GM23338 (cell line): ENCODE measurements around the gene C12orf42. TPM values are rescaled to one million over a fixed set of nuclear protein-coding genes. Genes with fewer than 3 reads are reported as not detected.

Source experiments
- ATAC-seq: fragments of 200-7000 bp; cut with Tn5 transposase; 3 replicates; pipeline ENCODE4 v1.9.1; 2020
- DNase-seq: peaks from one replicate; pipeline ENCODE4 v3.0.0-alpha.2; 2015; ENCODE audit warnings: low spot score
- H2AFZ ChIP-seq: fragments of 200-600 bp; sonication (generic); 2 replicates; pipeline ENCODE4 v1.8.0; 2016; ENCODE audit warnings: antibody characterized with exemption, mild to moderate bottlenecking, moderate library complexity
- H3F3A ChIP-seq: fragments of 200-600 bp; sonication (generic); replicated peaks from 2 replicates; pipeline ENCODE4 v1.8.0; 2017; ENCODE audit warnings: antibody characterized with exemption, mixed run types, low read depth
- H3K27ac ChIP-seq: fragments of 200-600 bp; sonication (generic); 2 replicates; pipeline ENCODE4 v1.6.1; 2016; ENCODE audit warnings: low read depth
- H3K27me3 ChIP-seq: fragments of 200-600 bp; sonication (generic); 2 replicates; pipeline ENCODE4 v1.8.0; 2016; ENCODE audit warnings: mild to moderate bottlenecking, mixed run types, moderate library complexity; ENCODE audit not compliant: insufficient read depth
- H3K36me3 ChIP-seq: fragments of 200-600 bp; sonication (generic); 2 replicates; pipeline ENCODE4 v1.8.0; 2016; ENCODE audit warnings: mild to moderate bottlenecking; ENCODE audit not compliant: insufficient read depth
- H3K4me1 ChIP-seq: fragments of 200-600 bp; sonication (generic); 2 replicates; pipeline ENCODE4 v1.8.0; 2016; ENCODE audit warnings: mild to moderate bottlenecking, moderate library complexity; ENCODE audit not compliant: insufficient read depth
- H3K4me2 ChIP-seq: fragments of 200-600 bp; sonication (generic); 2 replicates; pipeline ENCODE4 v1.7.1; 2017; ENCODE audit warnings: mixed run types
- H3K4me3 ChIP-seq: fragments of 200-600 bp; sonication (generic); 2 replicates; pipeline ENCODE4 v1.6.1; 2016; ENCODE audit warnings: mixed run types
- H3K79me2 ChIP-seq: fragments of 200-600 bp; sonication (generic); replicated peaks from 2 replicates; pipeline ENCODE4 v1.8.0; 2017; ENCODE audit warnings: mild to moderate bottlenecking; ENCODE audit not compliant: insufficient read depth
- H3K9me2 ChIP-seq: fragments of 200-600 bp; sonication (generic); 2 replicates; pipeline ENCODE4 v1.8.0; 2017; ENCODE audit not compliant: insufficient read depth
- H4K20me1 ChIP-seq: fragments of 200-600 bp; sonication (generic); replicated peaks from 2 replicates; pipeline ENCODE4 v1.8.0; 2017; ENCODE audit warnings: mild to moderate bottlenecking; ENCODE audit not compliant: insufficient read depth
- H3K27ac Mint-ChIP-seq: 2 replicates; pipeline ENCODE4 v1.8.0; 2020; ENCODE audit warnings: inconsistent platforms, mild to moderate bottlenecking, moderate library complexity, mixed read lengths
- H3K27me3 Mint-ChIP-seq: 3 replicates; pipeline ENCODE4 v1.8.0; 2022; ENCODE audit warnings: low read depth, mild to moderate bottlenecking, moderate library complexity, mixed read lengths, inconsistent platforms; ENCODE audit not compliant: insufficient read depth, poor library complexity
- H3K36me3 Mint-ChIP-seq: 3 replicates; pipeline ENCODE4 v1.8.0; 2021; ENCODE audit warnings: low read depth, mild to moderate bottlenecking, inconsistent platforms, moderate library complexity, mixed read lengths
- H3K4me1 Mint-ChIP-seq: 3 replicates; pipeline ENCODE4 v1.8.0; 2020; ENCODE audit warnings: mild to moderate bottlenecking, inconsistent platforms, mixed read lengths
- H3K4me3 Mint-ChIP-seq: 3 replicates; pipeline ENCODE4 v1.8.0; 2021; ENCODE audit warnings: moderate library complexity, mild to moderate bottlenecking, inconsistent platforms, mixed read lengths
- H3K9me3 Mint-ChIP-seq: 3 replicates; pipeline ENCODE4 v1.8.0; 2020; ENCODE audit warnings: moderate library complexity, mild to moderate bottlenecking, inconsistent platforms, mixed read lengths
- CREB1 ChIP-seq: fragments of 250-450 bp; sonication (Bioruptor Pico); IDR thresholded peaks from 2 replicates; pipeline ENCODE4 v1.5.0; 2020; ENCODE audit warnings: low read depth, mild to moderate bottlenecking, moderate library complexity
- ETS1 ChIP-seq: IDR thresholded peaks from 2 replicates; pipeline ENCODE4 v1.6.1; 2016; ENCODE audit warnings: antibody characterized with exemption
- EZH2 ChIP-seq: fragments of 200-600 bp; sonication (generic); IDR thresholded peaks from one replicate; pipeline ENCODE4 v1.8.0; 2017; ENCODE audit warnings: antibody characterized with exemption, mild to moderate bottlenecking, low read depth; ENCODE audit not compliant: unreplicated experiment
- EZH2phosphoT487 ChIP-seq: fragments of 200-600 bp; sonication (generic); IDR thresholded peaks from one replicate; pipeline ENCODE4 v1.8.1; 2018; ENCODE audit warnings: antibody characterized with exemption; ENCODE audit not compliant: unreplicated experiment
- POLR2AphosphoS5 ChIP-seq: IDR thresholded peaks from 2 replicates; pipeline ENCODE4 v1.6.1; 2016; ENCODE audit warnings: antibody characterized with exemption, low read depth
- ZNF331 ChIP-seq: fragments of 250-450 bp; sonication (Bioruptor Pico); IDR thresholded peaks from 2 replicates; pipeline ENCODE4 v1.5.0; 2020; ENCODE audit warnings: low read depth, mild to moderate bottlenecking, moderate library complexity
- polyA plus RNA-seq: library from polyadenylated mRNA; unstranded; fragments of >200 nt; fragmentation: Nextera tagmentation; extraction: Ambion mirVana; gene quantifications from 2 replicates; pipeline ENCODE4 v1.2.1, GENCODE V29; 2016
- total RNA-seq: library from RNA; depleted of rRNA; stranded (reverse); fragments of >200 nt; shearing (Covaris generic); gene quantifications from 2 replicates; pipeline ENCODE4 v1.2.3, GENCODE V29; 2014
- TF ChIP-seq, protein P1 (sequence below): fragments of 250-450 bp; sonication (Bioruptor Pico); IDR thresholded peaks from 2 replicates; pipeline ENCODE4 v1.5.0; 2020; ENCODE audit warnings: mild to moderate bottlenecking, moderate library complexity
- TF ChIP-seq, protein P2 (sequence below), 2 experiments: fragments of 200-600 bp in 1 of 2; sonication (generic) in 1 of 2; conservative IDR thresholded peaks; 2 replicates each; pipeline versions ENCODE4 v1.5.1 to v1.6.1; 2016 to 2017; ENCODE audit warnings: antibody characterized with exemption in 2 of 2, low read depth in 2 of 2, mild to moderate bottlenecking in 2 of 2, moderate library complexity in 1 of 2

Gene C12orf42
- total and polyA plus RNA-seq, 2 experiments from 2014 or later: 0.45 TPM; not detected in 1

DNA sequence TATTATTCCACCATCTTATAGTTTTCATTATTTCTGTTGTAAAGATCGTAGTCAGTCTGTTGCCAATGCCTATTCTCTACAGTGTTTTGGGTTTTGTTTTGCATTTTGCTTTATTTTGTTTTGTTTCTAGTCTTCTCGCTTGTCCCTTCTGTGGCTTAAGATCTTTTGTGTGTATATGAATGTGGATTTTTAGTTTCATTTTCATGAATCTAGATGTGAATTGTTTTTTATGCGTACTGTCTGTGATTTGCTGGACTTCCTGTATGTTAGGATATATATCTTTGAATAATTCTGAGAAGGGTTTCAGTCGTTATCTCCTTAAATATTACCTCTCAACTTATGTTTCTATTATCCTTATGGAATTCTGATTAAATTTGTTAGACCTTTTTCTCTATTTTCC is 13.4 kb downstream of the C12orf42 start:
- Histone ChIP-seq H3K4me1 (no peaks in the 10 kb centered on the region), H3K79me2 (no peaks in the 10 kb centered on the region), H4K20me1 (no peaks in the 10 kb centered on the region), H3K36me3 (no peaks in the 10 kb centered on the region), H3F3A (no peaks in the 10 kb centered on the region), H3K4me2 (no peak overlapping the region), H3K4me3 (no peak overlapping the region), H3K27me3 (no peaks in the 10 kb centered on the region), H2AFZ (no peak overlapping the region), H3K27ac (no peak overlapping the region), H3K9me2 (no peaks in the 10 kb centered on the region)
- TF ChIP-seq ZNF331 (CRISPR knock-in tag) (no peak), POLR2AphosphoS5 (no peak), ETS1 (no peak), CREB1 (CRISPR knock-in tag) (no peak), EZH2 (no peak), EZH2phosphoT487 (no peak)
- TF ChIP-seq, protein P1, sequence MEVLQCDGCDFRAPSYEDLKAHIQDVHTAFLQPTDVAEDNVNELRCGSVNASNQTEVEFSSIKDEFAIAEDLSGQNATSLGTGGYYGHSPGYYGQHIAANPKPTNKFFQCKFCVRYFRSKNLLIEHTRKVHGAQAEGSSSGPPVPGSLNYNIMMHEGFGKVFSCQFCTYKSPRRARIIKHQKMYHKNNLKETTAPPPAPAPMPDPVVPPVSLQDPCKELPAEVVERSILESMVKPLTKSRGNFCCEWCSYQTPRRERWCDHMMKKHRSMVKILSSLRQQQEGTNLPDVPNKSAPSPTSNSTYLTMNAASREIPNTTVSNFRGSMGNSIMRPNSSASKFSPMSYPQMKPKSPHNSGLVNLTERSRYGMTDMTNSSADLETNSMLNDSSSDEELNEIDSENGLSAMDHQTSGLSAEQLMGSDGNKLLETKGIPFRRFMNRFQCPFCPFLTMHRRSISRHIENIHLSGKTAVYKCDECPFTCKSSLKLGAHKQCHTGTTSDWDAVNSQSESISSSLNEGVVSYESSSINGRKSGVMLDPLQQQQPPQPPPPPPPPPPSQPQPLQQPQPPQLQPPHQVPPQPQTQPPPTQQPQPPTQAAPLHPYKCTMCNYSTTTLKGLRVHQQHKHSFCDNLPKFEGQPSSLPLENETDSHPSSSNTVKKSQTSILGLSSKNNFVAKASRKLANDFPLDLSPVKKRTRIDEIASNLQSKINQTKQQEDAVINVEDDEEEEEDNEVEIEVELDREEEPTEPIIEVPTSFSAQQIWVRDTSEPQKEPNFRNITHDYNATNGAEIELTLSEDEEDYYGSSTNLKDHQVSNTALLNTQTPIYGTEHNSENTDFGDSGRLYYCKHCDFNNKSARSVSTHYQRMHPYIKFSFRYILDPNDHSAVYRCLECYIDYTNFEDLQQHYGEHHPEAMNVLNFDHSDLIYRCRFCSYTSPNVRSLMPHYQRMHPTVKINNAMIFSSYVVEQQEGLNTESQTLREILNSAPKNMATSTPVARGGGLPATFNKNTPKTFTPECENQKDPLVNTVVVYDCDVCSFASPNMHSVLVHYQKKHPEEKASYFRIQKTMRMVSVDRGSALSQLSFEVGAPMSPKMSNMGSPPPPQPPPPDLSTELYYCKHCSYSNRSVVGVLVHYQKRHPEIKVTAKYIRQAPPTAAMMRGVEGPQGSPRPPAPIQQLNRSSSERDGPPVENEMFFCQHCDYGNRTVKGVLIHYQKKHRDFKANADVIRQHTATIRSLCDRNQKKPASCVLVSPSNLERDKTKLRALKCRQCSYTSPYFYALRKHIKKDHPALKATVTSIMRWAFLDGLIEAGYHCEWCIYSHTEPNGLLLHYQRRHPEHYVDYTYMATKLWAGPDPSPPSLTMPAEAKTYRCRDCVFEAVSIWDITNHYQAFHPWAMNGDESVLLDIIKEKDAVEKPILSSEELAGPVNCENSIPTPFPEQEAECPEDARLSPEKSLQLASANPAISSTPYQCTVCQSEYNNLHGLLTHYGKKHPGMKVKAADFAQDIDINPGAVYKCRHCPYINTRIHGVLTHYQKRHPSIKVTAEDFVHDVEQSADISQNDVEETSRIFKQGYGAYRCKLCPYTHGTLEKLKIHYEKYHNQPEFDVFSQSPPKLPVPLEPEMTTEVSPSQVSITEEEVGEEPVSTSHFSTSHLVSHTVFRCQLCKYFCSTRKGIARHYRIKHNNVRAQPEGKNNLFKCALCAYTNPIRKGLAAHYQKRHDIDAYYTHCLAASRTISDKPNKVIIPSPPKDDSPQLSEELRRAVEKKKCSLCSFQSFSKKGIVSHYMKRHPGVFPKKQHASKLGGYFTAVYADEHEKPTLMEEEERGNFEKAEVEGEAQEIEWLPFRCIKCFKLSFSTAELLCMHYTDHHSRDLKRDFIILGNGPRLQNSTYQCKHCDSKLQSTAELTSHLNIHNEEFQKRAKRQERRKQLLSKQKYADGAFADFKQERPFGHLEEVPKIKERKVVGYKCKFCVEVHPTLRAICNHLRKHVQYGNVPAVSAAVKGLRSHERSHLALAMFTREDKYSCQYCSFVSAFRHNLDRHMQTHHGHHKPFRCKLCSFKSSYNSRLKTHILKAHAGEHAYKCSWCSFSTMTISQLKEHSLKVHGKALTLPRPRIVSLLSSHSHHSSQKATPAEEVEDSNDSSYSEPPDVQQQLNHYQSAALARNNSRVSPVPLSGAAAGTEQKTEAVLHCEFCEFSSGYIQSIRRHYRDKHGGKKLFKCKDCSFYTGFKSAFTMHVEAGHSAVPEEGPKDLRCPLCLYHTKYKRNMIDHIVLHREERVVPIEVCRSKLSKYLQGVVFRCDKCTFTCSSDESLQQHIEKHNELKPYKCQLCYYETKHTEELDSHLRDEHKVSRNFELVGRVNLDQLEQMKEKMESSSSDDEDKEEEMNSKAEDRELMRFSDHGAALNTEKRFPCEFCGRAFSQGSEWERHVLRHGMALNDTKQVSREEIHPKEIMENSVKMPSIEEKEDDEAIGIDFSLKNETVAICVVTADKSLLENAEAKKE: no peak
- TF ChIP-seq, protein P2, sequence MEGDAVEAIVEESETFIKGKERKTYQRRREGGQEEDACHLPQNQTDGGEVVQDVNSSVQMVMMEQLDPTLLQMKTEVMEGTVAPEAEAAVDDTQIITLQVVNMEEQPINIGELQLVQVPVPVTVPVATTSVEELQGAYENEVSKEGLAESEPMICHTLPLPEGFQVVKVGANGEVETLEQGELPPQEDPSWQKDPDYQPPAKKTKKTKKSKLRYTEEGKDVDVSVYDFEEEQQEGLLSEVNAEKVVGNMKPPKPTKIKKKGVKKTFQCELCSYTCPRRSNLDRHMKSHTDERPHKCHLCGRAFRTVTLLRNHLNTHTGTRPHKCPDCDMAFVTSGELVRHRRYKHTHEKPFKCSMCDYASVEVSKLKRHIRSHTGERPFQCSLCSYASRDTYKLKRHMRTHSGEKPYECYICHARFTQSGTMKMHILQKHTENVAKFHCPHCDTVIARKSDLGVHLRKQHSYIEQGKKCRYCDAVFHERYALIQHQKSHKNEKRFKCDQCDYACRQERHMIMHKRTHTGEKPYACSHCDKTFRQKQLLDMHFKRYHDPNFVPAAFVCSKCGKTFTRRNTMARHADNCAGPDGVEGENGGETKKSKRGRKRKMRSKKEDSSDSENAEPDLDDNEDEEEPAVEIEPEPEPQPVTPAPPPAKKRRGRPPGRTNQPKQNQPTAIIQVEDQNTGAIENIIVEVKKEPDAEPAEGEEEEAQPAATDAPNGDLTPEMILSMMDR (conservative IDR thresholded peaks at IDR 0.05; ENCODE audit: low read depth in 2 of 2): no peak
- no peaks in the 10 kb centered on the region for H3K4me1 Mint-ChIP-seq
- H3K27ac Mint-ChIP-seq: no peak overlapping the region
- peaks cover 3% of the 10 kb centered on the region; the same call in 2 of the 3 replicates for H3K36me3 Mint-ChIP-seq
- no peaks in the 10 kb centered on the region; the same call in 1 of the 3 replicates for H3K9me3 Mint-ChIP-seq
- H3K27me3 Mint-ChIP-seq: no peaks in the 10 kb centered on the region
- ATAC-seq (no peak), DNase-seq (no peak)
- H3K4me3 Mint-ChIP-seq: no peak overlapping the region
